HepG2 (cell line): Measurements from ENCODE around the gene CGNL1. TPM values are rescaled to one million over a fixed set of nuclear protein-coding genes. Genes with fewer than 3 reads are reported as not detected.

Experiments used
- CBFB ChIP-seq: sonication (generic); formaldehyde crosslinking; IDR thresholded peaks from 2 replicates; pipeline ENCODE4 v1.4.0; 2020; ENCODE audit warnings: missing genetic modification reagents
- E2F2 ChIP-seq: sonication (generic); formaldehyde crosslinking; IDR thresholded peaks from 2 replicates; pipeline ENCODE4 v1.4.0; 2020; ENCODE audit warnings: missing genetic modification reagents, borderline replicate concordance
- GLI4 ChIP-seq: sonication (generic); formaldehyde crosslinking; IDR thresholded peaks from 2 replicates; pipeline ENCODE4 v1.5.1; 2020; ENCODE audit warnings: missing genetic modification reagents, mild to moderate bottlenecking, moderate library complexity, borderline replicate concordance
- HBP1 ChIP-seq: IDR thresholded peaks from 2 replicates; pipeline ENCODE4 v1.6.1; 2016; ENCODE audit warnings: low read depth, control low read depth
- HDAC1 ChIP-seq: sonication (generic); formaldehyde crosslinking; IDR thresholded peaks from 2 replicates; pipeline ENCODE4 v1.5.1; 2020; ENCODE audit warnings: mild to moderate bottlenecking, missing genetic modification reagents
- HNF1A ChIP-seq, 2 experiments: sonication (generic) in 1 of 2; formaldehyde crosslinking in 1 of 2; IDR thresholded peaks; 2 replicates each; pipeline versions ENCODE4 v1.4.0 to v1.6.1; 2016 to 2020; ENCODE audit warnings: borderline replicate concordance in 1 of 2, low read depth in 1 of 2, mild to moderate bottlenecking in 1 of 2, missing genetic modification reagents in 1 of 2
- IKZF5 ChIP-seq: IDR thresholded peaks from 2 replicates; pipeline ENCODE4 v1.6.1; 2018; ENCODE audit warnings: missing genetic modification reagents, mild to moderate bottlenecking, missing compliant biosample characterization
- JDP2 ChIP-seq: sonication (generic); formaldehyde crosslinking; IDR thresholded peaks from 2 replicates; pipeline ENCODE4 v1.8.1; 2022; ENCODE audit warnings: missing genetic modification reagents, borderline replicate concordance
- MTERF4 ChIP-seq: sonication (generic); formaldehyde crosslinking; IDR thresholded peaks from 2 replicates; pipeline ENCODE4 v1.8.0; 2023; ENCODE audit warnings: mild to moderate bottlenecking, missing genetic modification reagents
- PAWR ChIP-seq: sonication (generic); formaldehyde crosslinking; IDR thresholded peaks from 2 replicates; pipeline ENCODE4 v1.4.0; 2020; ENCODE audit warnings: missing genetic modification reagents, mild to moderate bottlenecking, borderline replicate concordance
- RFXANK ChIP-seq: IDR thresholded peaks from 2 replicates; pipeline ENCODE4 v1.6.1; 2016
- SNRNP70 ChIP-seq: fragments of 200-400 bp; formaldehyde crosslinking; IDR thresholded peaks from 2 replicates; pipeline ENCODE4 v1.6.1; 2017; ENCODE audit warnings: mild to moderate bottlenecking, low read depth, low read length, moderate library complexity
- SRY ChIP-seq: sonication (generic); formaldehyde crosslinking; IDR thresholded peaks from 2 replicates; pipeline ENCODE4 v1.8.0; 2022; ENCODE audit warnings: mild to moderate bottlenecking, missing genetic modification reagents
- YEATS2 ChIP-seq: sonication (generic); formaldehyde crosslinking; IDR thresholded peaks from 2 replicates; pipeline ENCODE4 v1.4.0; 2020; ENCODE audit warnings: missing genetic modification reagents, borderline replicate concordance
- ZBTB25 ChIP-seq: IDR thresholded peaks from 2 replicates; pipeline ENCODE4 v1.6.1; 2018; ENCODE audit warnings: missing genetic modification reagents
- ZNF431 ChIP-seq: sonication (generic); formaldehyde crosslinking; IDR thresholded peaks from 2 replicates; pipeline ENCODE4 v1.9.0; 2022; ENCODE audit warnings: missing genetic modification reagents, low read depth, mild to moderate bottlenecking, borderline replicate concordance
- ZNF740 ChIP-seq: sonication (generic); formaldehyde crosslinking; IDR thresholded peaks from 2 replicates; pipeline ENCODE4 v1.4.0; 2020; ENCODE audit warnings: missing genetic modification reagents
- polyA plus RNA-seq, 8 experiments: library from polyadenylated mRNA; depleted of rRNA in 3 of 8; stranded (reverse) in 7 of 8; unstranded in 1 of 8; fragments of >200 nt; fragmentation: Illumina TruSeq in 4 of 8; extraction: Trizol in 4 of 8; gene quantifications; 2 replicates each; pipeline versions ENCODE4 v1.2.1 to v1.2.3, GENCODE V29; 2011 to 2016; ENCODE audit warnings: low read depth in 4 of 8, missing spikeins in 1 of 8, mixed read lengths in 1 of 8; ENCODE audit not compliant: insufficient read depth in 1 of 8
- total RNA-seq, 5 experiments: library from RNA; depleted of rRNA; stranded (reverse); fragments of >200 nt; fragmentation: Illumina TruSeq; extraction: Trizol; gene quantifications; 2 replicates each; pipeline ENCODE4 v1.2.3, GENCODE V29; 2016; ENCODE audit warnings: low read depth in 1 of 5

The CGNL1 gene
- total and polyA plus RNA-seq, 2 of the 13 experiments (the other 11 are each of a cell fraction or from before 2014, with no cell fraction given): 5.6 to 15.6 TPM

- no peak for TF ChIP-seq HNF1A (IDR thresholded peaks at IDR 0.05; ENCODE audit: low read depth)
- no peak for TF ChIP-seq HNF1A (CRISPR knock-in tag; IDR thresholded peaks at IDR 0.05; ENCODE audit: borderline replicate concordance)
- TF ChIP-seq E2F2 (CRISPR knock-in tag): no peak
- TF ChIP-seq RFXANK (CRISPR knock-in tag): no peak
- 0 out of 2 replicates have a peak, but pooled peaks have one; percentile 58 for TF ChIP-seq GLI4 (CRISPR knock-in tag)
- no peak for TF ChIP-seq ZNF431 (CRISPR knock-in tag)
- no peak for TF ChIP-seq HBP1 (CRISPR knock-in tag)
- no peak for TF ChIP-seq CBFB (CRISPR knock-in tag)
- TF ChIP-seq SRY (CRISPR knock-in tag): no peak; the same call in 1 of the 2 replicates
- TF ChIP-seq JDP2 (CRISPR knock-in tag): no peak
- no peak for TF ChIP-seq SNRNP70
- TF ChIP-seq ZBTB25 (CRISPR knock-in tag): no peak
- peak; percentile 65 for TF ChIP-seq HDAC1 (CRISPR knock-in tag)
- no peak for TF ChIP-seq ZNF740
- TF ChIP-seq PAWR (CRISPR knock-in tag): no peak
- no peak for TF ChIP-seq MTERF4 (CRISPR knock-in tag)
- no peak for TF ChIP-seq IKZF5 (CRISPR knock-in tag)
- TF ChIP-seq YEATS2 (CRISPR knock-in tag): no peak
These were observed 582 bp downstream of the CGNL1 start (continued) for GRCh38 chr15:57376696-57377477.
